NCI-H1092 (cell line): Measurements from ENCODE around the gene OOSP1.
"Not testable (repeated sequence)": the region's sequence is repeated elsewhere in the genome, so short reads cannot be mapped to it uniquely, and the experiment has no call there.

Experiments used
- DNase-seq: peaks from one replicate; lab custom pipeline; 2025; lab: John Stamatoyannopoulos, UW

Gene OOSP1

GRCh38 chr11:59938132-59938531 is at the start of gene OOSP1:
Gene OOSP1, plus strand, starts transcription at chr11:59938432. Its CDS starts 23 bp downstream, at chr11:59938455.
- DNase-seq = no peak

- DNase-seq = no peak
These were observed 46.5 kb upstream of the OOSP1 start for GRCh38 chr11:59891781-59892181.

GRCh38 chr11:59894616-59895015 is 43.6 kb upstream of the OOSP1 start:
- DNase-seq = no peak

- no peak for DNase-seq
These were observed 40.2 kb upstream of the OOSP1 start for GRCh38 chr11:59898046-59898445.

GRCh38 chr11:59898650-59899049 is 39.6 kb upstream of the OOSP1 start:
- DNase-seq = no peak

GRCh38 chr11:59899532-59899931 is 38.7 kb upstream of the OOSP1 start:
- no peak for DNase-seq

GRCh38 chr11:59900366-59901126 is 37.7 kb upstream of the OOSP1 start:
- DNase-seq = no peak

- no peak for DNase-seq
These were observed 36.9 kb upstream of the OOSP1 start for GRCh38 chr11:59901306-59901705.

GRCh38 chr11:59903569-59903968 is 34.7 kb upstream of the OOSP1 start:
- DNase-seq = not testable (repeated sequence)

GRCh38 chr11:59918480-59918879 is 19.8 kb upstream of the OOSP1 start:
- no peak for DNase-seq

- no peak for DNase-seq
These were observed 19.1 kb upstream of the OOSP1 start for GRCh38 chr11:59918987-59919589.

- DNase-seq = no peak
These were observed 14.4 kb upstream of the OOSP1 start for GRCh38 chr11:59923813-59924212.

- DNase-seq = no peak
These were observed 6.5 kb upstream of the OOSP1 start for GRCh38 chr11:59931688-59932087.

- no peak for DNase-seq
These were observed 486 bp downstream of the OOSP1 start for GRCh38 chr11:59938718-59939117.

- no peak for DNase-seq
These were observed 1.2 kb downstream of the OOSP1 start for GRCh38 chr11:59939482-59939881.

- no peak for DNase-seq
These were observed 2.9 kb downstream of the OOSP1 start for GRCh38 chr11:59941091-59941490.

GRCh38 chr11:59943997-59944714 is 5.9 kb downstream of the OOSP1 start:
- DNase-seq = no peak

- no peak for DNase-seq
These were observed 6.5 kb downstream of the OOSP1 start for GRCh38 chr11:59944720-59945119.

- no peak for DNase-seq
These were observed 15.4 kb downstream of the OOSP1 start for GRCh38 chr11:59953463-59954218.

- no peak for DNase-seq
These were observed 16.1 kb downstream of the OOSP1 start for GRCh38 chr11:59954219-59954847.

GRCh38 chr11:59957094-59957493 is 18.9 kb downstream of the OOSP1 start:
- DNase-seq = no peak
